NCI-H1092 treated with DMSO at 0.1 percent for 48 hours (cell line): Measurements from ENCODE around the gene C3orf80.
"Not testable (repeated sequence)": the region's sequence is repeated elsewhere in the genome, so short reads cannot be mapped to it uniquely, and the experiment has no call there.

Source experiments
- DNase-seq: peaks from one replicate; lab custom pipeline; 2025; lab: John Stamatoyannopoulos, UW

Gene C3orf80

GRCh38 chr3:160213191-160213590 is 12.0 kb upstream of the C3orf80 start:
- no peak for DNase-seq

- DNase-seq, result no peak
Observed at GRCh38 chr3:160217675-160218074, 7.5 kb upstream of the C3orf80 start.

DNA sequence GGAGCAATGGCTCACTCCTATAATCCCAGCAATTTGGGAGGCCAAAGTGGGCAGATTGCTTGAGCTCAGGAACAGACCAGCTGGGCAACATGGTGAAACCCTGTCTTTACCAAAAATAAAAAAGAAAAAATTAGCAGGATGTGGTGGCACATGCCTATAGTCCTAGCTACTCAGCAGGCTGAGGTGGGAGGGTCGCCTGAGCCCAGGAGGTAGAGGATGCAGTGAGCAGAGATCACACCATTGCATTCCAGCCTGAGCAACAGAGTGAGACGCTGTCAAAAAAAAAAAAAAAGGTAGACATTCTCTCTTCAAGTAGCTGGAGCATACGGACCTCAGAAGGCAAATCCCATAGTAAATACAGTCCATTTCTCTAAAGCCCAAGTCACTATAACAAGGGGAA is 7.1 kb upstream of the C3orf80 start:
- no peak for DNase-seq

DNA sequence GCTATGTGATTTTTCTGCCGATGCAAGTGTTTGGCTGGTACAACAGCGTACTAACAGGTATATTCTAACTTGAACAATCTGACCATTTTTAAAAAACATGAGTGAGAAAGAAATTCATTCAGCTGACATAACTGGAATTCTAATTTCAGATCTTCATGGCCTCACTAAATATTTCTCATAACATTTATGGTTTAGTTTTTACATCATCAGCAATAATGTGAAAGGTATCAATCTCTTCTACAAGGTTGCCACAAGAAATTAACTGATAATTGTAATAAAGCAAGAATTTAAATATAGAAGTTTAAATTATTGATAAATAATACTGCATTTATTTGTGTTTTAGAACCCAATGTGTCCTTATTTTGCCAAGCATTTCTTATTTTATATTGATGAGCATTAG is 5.2 kb upstream of the C3orf80 start:
- no peak for DNase-seq

- DNase-seq, result no peak
Observed at GRCh38 chr3:160221019-160221418, 4.2 kb upstream of the C3orf80 start.

GRCh38 chr3:160224256-160224655 is 966 bp upstream of the C3orf80 start:
- no peak for DNase-seq

- DNase-seq, result no peak
Observed at GRCh38 chr3:160224811-160225175, 429 bp upstream of the C3orf80 start.

- DNase-seq, result peak; percentile 30
Observed at GRCh38 chr3:160226026-160226907, 1.0 kb downstream of the C3orf80 start.

DNA sequence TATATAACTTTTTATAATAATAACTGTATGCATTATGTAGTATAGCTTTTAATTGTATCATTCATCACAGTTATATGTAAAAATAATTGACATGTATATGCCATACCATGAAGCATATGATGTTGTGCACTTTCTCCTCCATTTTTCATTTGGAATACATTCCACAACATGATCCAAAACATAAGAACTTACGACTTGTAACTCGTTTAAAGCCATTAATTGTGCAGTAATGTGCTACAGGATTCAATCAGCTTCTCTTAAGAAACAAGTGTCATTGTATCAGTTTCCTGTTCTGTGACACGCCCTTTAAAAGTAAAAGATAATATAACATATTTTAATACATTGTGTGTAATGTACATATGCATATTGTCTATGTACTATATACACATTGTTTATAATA is 2.2 kb downstream of the C3orf80 start:
- no peak for DNase-seq

GRCh38 chr3:160232014-160232413 is 6.8 kb downstream of the C3orf80 start:
- DNase-seq, result no peak

DNA sequence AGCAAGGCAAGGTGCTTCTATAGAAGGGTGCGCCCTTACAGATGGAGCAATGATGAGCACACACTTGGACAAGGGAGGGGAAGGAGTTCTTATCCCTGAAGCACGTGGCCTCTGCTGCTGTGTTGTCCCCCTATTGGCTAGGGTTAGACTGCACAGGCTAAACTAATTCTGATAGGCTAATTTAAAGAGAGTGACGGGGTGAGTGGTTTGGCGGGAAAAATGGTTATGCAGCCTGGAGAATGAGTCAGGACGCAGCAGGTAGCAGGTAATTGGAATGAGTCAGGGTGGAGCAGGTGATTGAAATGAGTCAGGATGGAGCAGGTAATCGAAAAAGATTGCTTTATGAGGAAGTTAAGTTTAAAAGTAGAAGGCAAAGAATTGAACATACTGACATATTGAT is 15.5 kb downstream of the C3orf80 start:
- DNase-seq, result not testable (repeated sequence)

DNA sequence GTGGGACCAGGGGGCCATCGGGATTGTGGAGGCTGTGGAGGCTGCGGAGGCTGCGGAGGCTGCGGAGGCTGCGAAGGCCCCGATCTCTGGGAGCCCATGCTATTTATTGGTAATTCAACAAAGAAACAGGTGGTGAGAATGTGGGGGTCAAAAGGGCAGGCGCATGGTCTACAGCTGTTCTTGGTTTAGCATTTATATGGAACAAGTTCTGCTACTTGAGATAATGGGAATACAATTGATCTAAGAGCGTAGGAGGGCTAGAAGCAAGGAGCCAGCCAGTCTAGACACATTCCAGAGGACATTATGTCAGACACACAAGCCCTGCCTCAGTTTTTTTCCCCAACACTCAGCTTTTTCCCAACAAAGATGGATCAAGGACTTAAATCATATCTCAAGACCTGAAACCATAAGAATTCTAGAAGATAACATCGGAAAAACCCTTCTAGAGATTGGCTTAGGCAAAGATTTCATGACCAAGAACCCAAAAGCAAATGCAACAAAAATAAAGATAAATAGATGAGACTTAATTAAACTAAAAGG is 20.1 kb downstream of the C3orf80 start:
- no peak for DNase-seq

- no peak for DNase-seq
Observed at GRCh38 chr3:160247766-160248165, 22.5 kb downstream of the C3orf80 start.

- no peak for DNase-seq
Observed at GRCh38 chr3:160253298-160253697, 28.1 kb downstream of the C3orf80 start.

DNA sequence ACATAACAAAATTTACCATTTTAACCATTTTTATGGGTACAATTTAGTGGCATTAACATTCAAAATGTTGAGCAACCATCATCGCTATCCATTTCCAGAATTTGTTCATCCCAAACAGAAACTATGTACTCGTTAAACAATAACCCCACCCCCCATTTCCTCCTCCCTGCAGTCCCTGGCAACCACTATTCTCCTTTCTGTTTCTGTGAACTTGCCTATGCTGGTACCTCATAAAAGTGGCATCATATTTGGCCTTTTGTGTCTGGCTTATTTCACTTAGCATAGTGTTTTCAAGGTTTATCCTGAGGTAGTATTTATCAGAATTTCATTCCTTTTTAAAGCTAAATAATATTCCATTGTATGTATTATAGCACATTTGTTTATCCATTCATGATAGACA is 32.4 kb downstream of the C3orf80 start:
- no peak for DNase-seq

DNA sequence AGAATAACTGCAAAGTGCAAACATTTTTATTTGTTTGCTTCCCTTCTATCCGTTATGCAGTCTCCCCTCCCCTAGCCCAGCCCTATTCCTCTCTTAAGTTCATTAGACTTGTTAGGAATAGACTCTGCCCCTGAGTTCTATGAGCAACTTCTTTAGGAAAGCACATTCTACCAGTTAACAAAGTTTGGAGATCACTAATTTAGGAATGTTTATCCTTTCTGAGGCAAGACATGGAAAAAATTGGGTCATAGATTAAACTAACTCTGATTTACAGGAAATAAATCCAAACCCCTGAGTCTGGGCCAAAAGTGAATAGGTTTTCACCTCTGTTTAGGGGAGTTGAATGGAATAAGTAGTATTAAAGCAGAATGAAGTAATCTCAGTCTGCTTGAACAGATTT is 34.4 kb downstream of the C3orf80 start:
- no peak for DNase-seq

- DNase-seq, result no peak
Observed at GRCh38 chr3:160260587-160261270, 35.5 kb downstream of the C3orf80 start.

DNA sequence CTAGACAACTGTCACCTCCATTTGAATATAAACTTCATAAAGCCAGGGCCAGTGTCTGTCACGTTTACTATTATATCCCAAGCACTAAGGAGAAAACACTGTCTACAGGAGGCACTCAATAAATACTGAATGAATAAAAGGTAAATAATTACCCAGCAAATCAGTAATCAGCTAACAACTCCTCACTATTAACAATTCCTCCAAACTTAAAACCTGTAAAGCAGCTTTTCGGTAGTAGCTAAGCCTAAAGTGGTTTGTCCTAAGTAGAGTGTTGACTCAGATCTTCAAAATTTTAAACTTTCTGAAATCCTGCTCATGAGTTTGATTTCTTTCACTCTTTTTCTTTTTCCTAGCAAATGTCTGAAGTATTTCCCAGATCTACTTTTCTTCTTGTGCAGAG is 39.9 kb downstream of the C3orf80 start:
- DNase-seq, result no peak
